HEK293T (cell line): ENCODE measurements around the gene DGKK.

Source experiments
- ELF4 ChIP-seq: fragments of 450-650 bp; IDR thresholded peaks from 2 replicates; pipeline ENCODE4 v1.6.1; 2017; ENCODE audit warnings: antibody characterized with exemption
- FOXM1 ChIP-seq: fragments of 450-650 bp; IDR thresholded peaks from 2 replicates; pipeline ENCODE4 v1.6.1; 2017; ENCODE audit warnings: mild to moderate bottlenecking, borderline replicate concordance
- L3MBTL2 ChIP-seq: fragments of 450-650 bp; conservative IDR thresholded peaks from 2 replicates; pipeline ENCODE4 v1.6.1; 2016; ENCODE audit warnings: mild to moderate bottlenecking
- NFRKB ChIP-seq: fragments of 450-650 bp; IDR thresholded peaks from 2 replicates; pipeline ENCODE4 v1.6.1; 2016; ENCODE audit warnings: mild to moderate bottlenecking, moderate library complexity
- SP1 ChIP-seq: fragments of 450-650 bp; IDR thresholded peaks from 2 replicates; pipeline ENCODE4 v1.6.1; 2017
- SUZ12 ChIP-seq: fragments of 450-650 bp; IDR thresholded peaks from 2 replicates; pipeline ENCODE4 v1.6.1; 2016; ENCODE audit warnings: mild to moderate bottlenecking
- TARDBP ChIP-seq: fragments of 450-650 bp; IDR thresholded peaks from 2 replicates; pipeline ENCODE4 v1.6.1; 2016

- no peak for TF ChIP-seq SUZ12
- no peak for TF ChIP-seq NFRKB
- TF ChIP-seq ELF4: no peak
- TF ChIP-seq FOXM1: no peak
- TF ChIP-seq SP1: no peak
- no peak for TF ChIP-seq TARDBP
- no peak for TF ChIP-seq L3MBTL2
Observed at GRCh38 chrX:50432829-50433289, 37.8 kb downstream of the DGKK start.
